Osteocyte (in vitro differentiated cells): ENCODE data around the gene ACOXL. TPM values are rescaled to one million over a fixed set of nuclear protein-coding genes. Genes with fewer than 3 reads are reported as not detected.

Experiments used
- DNase-seq: peaks from one replicate; pipeline ENCODE4 v3.0.0; 2021; ENCODE audit warnings: mixed read lengths; ENCODE audit not compliant: unreplicated experiment; ENCODE audit errors: extremely low spot score
- H3K27ac Mint-ChIP-seq: one replicate; pipeline ENCODE4 v1.8.0; 2021; ENCODE audit warnings: mild to moderate bottlenecking, mixed read lengths; ENCODE audit not compliant: unreplicated experiment
- H3K27me3 Mint-ChIP-seq: one replicate; pipeline ENCODE4 v1.8.0; 2021; ENCODE audit warnings: mixed read lengths; ENCODE audit not compliant: unreplicated experiment
- H3K36me3 Mint-ChIP-seq: one replicate; pipeline ENCODE4 v1.8.0; 2021; ENCODE audit warnings: mixed read lengths; ENCODE audit not compliant: unreplicated experiment
- H3K4me1 Mint-ChIP-seq: one replicate; pipeline ENCODE4 v1.8.0; 2021; ENCODE audit warnings: mixed read lengths; ENCODE audit not compliant: unreplicated experiment
- H3K4me3 Mint-ChIP-seq: one replicate; pipeline ENCODE4 v1.8.0; 2021; ENCODE audit warnings: mild to moderate bottlenecking, moderate library complexity, mixed read lengths; ENCODE audit not compliant: unreplicated experiment
- H3K9me3 Mint-ChIP-seq: one replicate; pipeline ENCODE4 v1.8.0; 2021; ENCODE audit warnings: mixed read lengths; ENCODE audit not compliant: unreplicated experiment
- CTCF ChIP-seq: fragments of 200-600 bp; sonication (generic); IDR thresholded peaks from 2 replicates; pipeline ENCODE4 v1.5.0; 2021; ENCODE audit warnings: antibody characterized with exemption, mild to moderate bottlenecking, moderate library complexity
- total RNA-seq: library from RNA; stranded (reverse); gene quantifications from 2 replicates; pipeline ENCODE4 v1.2.1, GENCODE V29; 2021

The ACOXL gene
- total RNA-seq, 1 donor from 2014 or later = not detected

- no peak overlapping the region for H3K4me3 Mint-ChIP-seq
- peaks cover 68% of the 10 kb centered on the region for H3K27me3 Mint-ChIP-seq
- H3K4me1 Mint-ChIP-seq = no peaks in the 10 kb centered on the region
- H3K36me3 Mint-ChIP-seq = no peaks in the 10 kb centered on the region
- TF ChIP-seq CTCF = no peak
- H3K27ac Mint-ChIP-seq = no peak overlapping the region
- DNase-seq = no peak
- peaks cover 7% of the 10 kb centered on the region for H3K9me3 Mint-ChIP-seq
Observed at GRCh38 chr2:110998311-110998710, 265.9 kb downstream of the ACOXL start.

GRCh38 chr2:110999626-111000025 is 267.3 kb downstream of the ACOXL start:
- Mint-ChIP-seq H3K9me3 (peaks cover 7% of the 10 kb centered on the region), H3K27ac (no peak overlapping the region), H3K27me3 (peaks cover 72% of the 10 kb centered on the region), H3K36me3 (no peaks in the 10 kb centered on the region), H3K4me1 (no peaks in the 10 kb centered on the region), H3K4me3 (no peak overlapping the region)
- no peak for DNase-seq
- no peak for TF ChIP-seq CTCF

DNA sequence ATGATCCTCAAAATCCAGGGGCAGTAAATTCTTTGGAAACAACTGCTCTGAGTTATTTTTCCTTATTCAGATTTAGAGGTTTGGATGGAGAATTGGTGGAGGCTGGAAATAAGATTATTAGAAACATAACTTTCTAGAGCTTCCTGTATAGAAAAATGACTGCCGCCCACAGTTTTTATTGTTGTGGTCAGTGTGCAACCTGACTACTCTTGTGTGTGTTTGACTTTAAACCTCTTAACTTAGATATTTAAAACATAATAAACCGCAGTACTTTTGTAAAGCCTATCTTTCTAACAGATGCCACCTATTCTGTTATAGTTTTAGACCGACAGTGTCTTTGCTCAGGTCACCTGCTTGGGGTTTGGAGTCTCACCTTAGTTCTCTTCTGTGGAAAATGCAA is 272.9 kb downstream of the ACOXL start:
- no peaks in the 10 kb centered on the region for H3K4me1 Mint-ChIP-seq
- no peak for DNase-seq
- peaks cover 4% of the 10 kb centered on the region for H3K9me3 Mint-ChIP-seq
- H3K27ac Mint-ChIP-seq = no peak overlapping the region
- no peaks in the 10 kb centered on the region for H3K36me3 Mint-ChIP-seq
- peaks cover 80% of the 10 kb centered on the region for H3K27me3 Mint-ChIP-seq
- no peak overlapping the region for H3K4me3 Mint-ChIP-seq
- no peak for TF ChIP-seq CTCF

DNA sequence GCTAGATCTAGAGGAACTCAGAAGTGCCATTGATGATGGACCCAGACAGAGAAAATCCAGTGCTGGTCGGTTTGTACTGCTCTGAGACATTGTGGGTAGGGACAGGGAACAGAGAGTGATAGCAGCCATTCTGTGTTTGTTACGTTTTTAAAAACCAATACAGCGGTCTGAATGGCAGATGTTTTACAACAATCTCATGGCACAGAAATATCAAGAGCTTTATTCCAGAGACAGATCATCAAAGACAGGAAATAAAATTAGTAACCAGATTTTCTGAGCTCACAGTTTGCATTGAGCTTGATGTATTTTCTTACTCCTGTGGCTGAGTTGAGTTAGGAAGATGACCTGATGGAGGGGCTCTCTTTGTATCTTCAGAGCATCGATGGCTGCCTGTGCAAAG is 273.4 kb downstream of the ACOXL start:
- TF ChIP-seq CTCF = no peak
- DNase-seq = no peak
- no peaks in the 10 kb centered on the region for H3K4me1 Mint-ChIP-seq
- H3K27ac Mint-ChIP-seq = no peak overlapping the region
- no peak overlapping the region for H3K4me3 Mint-ChIP-seq
- H3K9me3 Mint-ChIP-seq = peaks cover 4% of the 10 kb centered on the region
- peaks cover 79% of the 10 kb centered on the region for H3K27me3 Mint-ChIP-seq
- H3K36me3 Mint-ChIP-seq = no peaks in the 10 kb centered on the region

GRCh38 chr2:111007757-111008688 is 275.6 kb downstream of the ACOXL start:
- no peak overlapping the region for H3K4me3 Mint-ChIP-seq
- no peaks in the 10 kb centered on the region for H3K36me3 Mint-ChIP-seq
- H3K27me3 Mint-ChIP-seq = peaks cover 73% of the 10 kb centered on the region

More at GRCh38 chr2:111007757-111008688, 275.6 kb downstream of the ACOXL start:
- no peak for DNase-seq
- Mint-ChIP-seq H3K9me3 (peaks cover 14% of the 10 kb centered on the region), H3K4me1 (no peaks in the 10 kb centered on the region), H3K27ac (no peak overlapping the region)
- no peak for TF ChIP-seq CTCF
